GM10847 (cell line): ENCODE data around the gene FADS2.

Source experiments
- POLR2A ChIP-seq: IDR thresholded peaks from 2 replicates; pipeline ENCODE4 v1.6.1; 2011; ENCODE audit not compliant: insufficient read length; ENCODE audit errors: extremely low read depth

FADS2 gene

DNA sequence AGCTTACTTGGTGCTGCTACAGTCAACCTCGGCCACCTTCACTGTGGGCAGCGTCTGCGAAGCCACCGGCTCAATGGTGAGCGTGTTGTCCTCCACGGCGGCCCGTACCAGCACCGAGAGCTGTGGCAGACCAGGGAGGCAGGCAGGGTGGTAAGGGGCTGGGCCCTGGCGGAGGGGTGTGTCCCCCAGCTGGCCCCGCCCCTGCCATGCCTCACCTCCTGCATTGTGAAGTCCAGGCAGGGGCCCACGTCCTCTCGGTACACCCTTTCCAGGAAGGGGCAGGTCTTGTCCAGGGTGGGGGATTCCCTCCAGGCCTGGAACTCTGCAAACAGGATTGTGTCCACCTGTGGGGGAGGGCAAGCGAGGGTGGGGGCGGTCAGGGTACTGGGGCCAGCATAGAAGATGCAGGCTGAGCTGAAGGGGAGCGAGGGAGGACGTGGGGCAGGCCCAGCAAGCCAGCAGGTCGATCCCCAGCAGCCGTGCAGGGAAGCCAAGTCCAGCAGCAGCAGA is 76.5 kb downstream of the FADS2 start:
- no peak for TF ChIP-seq POLR2A

DNA sequence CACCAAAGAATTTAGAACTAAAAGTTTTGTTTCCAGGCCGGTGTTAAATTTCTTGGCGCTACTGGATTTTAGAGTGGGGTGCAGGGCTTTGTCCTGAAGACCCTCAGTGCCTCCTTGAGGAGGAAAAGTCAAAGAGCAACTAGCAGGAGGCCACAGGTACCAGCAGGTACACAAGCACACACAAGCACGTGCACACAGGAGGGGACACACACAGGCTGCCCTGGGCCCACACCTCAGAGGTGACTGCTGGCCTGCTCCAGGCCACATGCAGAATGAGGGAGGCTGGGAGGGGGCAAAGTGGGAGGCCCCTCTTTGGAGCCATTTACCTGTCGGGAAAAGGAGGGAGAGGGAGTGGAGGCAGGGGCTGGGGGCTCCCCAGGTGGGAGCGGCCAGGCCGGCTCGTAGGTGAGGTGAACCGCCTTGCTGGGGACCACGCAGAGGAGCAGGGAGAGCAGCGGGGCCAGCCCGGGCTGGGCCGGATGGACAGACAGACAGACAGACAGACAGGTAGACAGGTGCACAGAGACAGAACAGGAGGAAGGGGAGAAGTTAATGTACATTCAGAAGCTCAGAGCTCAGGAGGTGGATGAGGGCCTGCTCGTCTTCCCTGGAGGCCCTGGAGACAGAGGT is 77.1 kb downstream of the FADS2 start:
- no peak for TF ChIP-seq POLR2A

DNA sequence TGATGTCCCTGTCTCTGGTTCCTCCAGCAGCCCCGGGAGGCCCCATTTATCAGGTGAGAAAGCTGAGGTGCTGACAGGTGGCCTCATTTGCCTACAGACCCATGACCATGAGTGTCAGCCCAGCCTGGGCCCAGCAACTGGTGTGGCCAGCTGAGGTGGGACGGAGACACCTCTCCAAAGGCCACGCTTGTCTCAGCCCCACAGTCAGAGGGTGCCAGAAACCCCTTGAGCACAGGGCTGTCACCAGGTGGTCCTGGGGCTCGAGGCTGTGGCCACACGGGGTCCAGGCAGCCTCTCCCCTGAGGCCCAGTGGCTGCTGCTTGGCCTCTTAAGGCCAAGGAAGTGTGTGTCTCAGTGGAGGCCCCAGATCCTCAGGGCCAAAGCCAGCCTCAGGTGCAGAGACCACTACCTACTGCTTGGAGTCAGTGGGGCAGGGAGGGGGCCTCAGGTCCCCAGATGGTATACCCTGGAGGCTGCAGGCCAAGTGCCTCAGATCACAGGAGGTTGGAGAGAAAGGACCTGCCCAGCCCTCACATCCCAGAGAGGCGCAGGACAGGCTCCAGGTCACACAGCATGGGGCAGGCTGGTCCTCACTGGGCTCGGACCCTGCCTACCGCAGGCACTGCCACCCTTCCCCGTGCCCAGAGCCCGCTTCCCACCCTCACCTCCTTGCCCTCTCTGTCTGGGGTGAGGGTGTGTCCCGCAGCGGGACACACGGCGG is 77.9 kb downstream of the FADS2 start:
- no peak for TF ChIP-seq POLR2A

DNA sequence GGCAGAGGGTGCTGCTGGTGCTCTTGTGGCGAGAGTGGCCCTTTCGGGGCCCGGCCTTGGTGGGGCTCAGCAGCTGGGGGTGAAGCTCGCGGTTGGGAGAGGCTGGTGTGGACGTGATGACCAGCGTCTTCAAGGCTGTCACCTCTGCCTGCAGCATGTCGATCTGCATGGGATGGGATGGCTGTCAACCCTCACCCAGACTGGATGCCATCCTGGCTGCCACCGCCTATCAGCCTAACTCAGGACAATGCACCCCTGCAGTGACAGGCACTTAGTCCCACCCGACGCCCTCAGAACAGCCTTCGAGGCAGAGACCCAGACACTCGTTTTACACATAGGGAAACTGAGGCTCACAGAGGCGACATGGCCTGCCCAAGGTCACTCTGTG is 78.4 kb downstream of the FADS2 start:
- no peak for TF ChIP-seq POLR2A

DNA sequence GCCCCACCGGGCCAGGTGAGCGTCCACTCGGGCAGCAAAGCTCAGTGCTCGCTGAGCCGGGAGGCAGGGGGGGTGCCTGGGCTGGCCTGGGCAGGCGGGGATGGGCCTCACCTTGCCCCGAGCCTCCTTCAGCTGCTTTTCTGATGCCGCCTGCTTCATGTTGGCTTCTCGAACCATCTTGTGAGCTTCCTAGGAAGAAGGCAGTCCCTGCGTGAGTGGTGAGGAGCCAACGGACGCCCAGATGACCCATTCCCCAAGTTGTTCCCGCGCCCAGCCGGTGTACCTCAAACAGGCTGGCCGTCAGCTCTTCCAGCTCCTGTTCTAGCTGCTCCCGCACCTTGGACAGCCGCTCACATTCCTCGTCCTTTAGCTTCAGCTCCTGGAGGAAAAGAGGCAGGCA is 79.2 kb downstream of the FADS2 start:
- no peak for TF ChIP-seq POLR2A

DNA sequence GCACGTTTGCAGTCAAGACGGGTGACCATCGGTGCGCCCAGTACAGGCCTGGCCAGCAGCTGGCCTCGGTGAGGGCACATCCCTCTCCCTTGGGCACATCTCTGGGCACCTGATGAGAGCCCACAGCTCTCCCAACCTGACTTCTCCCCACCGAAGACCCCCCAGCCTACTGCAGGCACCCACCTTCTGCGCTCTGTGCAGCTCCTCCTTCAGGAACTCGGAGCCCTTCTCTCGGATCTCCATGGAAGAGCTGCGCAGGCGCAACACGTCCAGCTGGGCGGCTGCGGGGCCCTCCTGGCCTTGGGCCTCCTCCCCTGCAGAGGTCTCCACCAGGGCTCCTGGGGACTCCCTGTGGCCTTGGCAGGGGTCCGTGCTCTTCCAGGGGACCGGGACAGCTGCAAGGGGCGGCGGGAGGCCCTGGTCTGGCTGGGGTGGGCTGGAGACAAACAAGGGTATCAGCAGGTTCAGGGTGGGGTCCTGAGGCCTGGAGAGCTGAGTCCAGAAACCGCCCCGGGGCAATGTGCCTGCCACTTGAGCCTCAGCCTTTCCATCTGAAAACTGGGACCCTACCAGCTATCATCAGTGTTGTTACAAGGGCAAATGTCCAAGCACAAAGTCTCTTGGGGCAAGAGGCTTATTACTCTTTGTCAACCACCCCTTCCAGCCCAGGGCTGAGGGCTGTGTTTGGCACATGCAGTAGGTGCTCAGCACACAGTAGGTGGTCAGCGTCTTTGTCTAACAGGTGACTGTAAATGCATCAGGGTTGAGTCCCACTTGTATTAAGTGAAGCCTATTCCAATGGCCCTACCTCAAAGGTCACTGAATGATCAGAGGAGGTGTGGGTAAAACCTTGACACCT is 80.0 kb downstream of the FADS2 start:
- no peak for TF ChIP-seq POLR2A

DNA sequence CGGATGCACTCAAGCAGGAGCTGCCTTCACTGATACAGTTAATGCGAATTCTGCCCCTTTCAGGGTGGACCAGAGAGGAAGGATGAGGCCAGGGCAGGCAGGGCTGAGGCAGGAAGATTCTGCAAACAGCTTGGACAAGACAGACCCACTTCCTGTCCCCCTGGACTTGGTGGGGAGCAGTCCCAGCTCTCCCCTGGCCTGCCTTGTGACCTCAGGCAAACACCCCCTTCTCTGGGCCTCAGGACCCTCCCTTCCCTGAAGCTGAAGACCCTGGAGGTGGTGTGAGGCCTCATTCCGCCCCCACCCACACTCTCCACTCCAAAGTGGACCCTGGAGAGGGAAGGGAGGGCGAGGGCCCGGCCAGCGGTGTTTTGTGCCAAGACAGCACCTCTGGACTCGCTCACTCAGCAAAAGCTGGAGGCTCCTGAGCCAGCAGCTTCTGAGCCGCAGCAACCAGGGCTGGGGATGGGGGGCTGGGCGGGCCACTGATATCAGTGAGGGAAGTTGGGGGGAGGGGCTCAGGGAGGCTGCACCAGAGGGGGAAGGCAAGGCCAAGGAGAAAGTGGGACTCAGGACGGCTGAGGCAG is 80.7 kb downstream of the FADS2 start:
- TF ChIP-seq POLR2A: no peak

DNA sequence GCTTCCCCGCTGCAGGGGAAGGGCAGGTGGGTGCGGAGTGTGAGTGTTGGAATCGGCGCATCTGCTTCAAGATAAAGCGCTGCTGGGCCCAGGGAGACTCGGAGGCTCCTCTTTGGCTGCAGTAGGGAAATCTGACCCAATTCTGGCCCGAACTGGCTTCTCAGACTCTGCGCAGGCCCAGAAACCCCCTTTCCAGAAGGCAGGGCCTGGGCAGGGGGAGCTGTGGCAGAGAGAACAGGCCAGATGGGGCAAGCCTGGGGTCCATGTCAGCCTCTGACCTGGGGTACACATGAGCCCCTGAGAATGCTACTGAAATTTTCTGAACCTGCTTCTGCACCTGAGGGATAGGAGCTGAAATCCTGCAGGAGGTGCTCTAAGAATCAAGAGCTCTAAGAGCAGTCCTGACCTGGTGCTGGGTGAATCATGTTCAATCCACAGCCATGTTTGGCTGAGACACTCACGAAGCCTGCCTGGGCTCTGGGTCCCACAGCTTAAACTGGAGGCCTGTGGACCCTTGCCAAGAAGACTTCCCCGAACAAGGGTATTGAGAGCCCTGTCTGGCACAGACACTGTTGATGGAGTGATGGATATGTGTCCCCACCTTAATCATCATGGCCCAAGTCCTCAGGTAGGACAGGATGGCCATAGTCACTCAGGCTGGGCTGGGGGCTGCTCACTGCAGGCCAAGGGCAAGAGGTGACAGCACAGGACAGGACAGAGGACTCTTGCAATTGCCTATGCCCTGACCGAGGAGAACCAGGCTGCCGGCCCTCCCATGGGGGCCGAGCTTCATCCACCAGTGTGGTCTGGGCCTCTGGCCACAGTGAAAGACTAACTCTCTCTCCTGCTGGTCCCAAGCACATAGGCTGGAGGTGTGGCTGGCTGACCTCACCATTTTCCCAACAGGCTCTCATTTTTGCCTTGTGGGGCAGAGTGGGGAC is 82.4 kb downstream of the FADS2 start:
- TF ChIP-seq POLR2A: no peak

DNA sequence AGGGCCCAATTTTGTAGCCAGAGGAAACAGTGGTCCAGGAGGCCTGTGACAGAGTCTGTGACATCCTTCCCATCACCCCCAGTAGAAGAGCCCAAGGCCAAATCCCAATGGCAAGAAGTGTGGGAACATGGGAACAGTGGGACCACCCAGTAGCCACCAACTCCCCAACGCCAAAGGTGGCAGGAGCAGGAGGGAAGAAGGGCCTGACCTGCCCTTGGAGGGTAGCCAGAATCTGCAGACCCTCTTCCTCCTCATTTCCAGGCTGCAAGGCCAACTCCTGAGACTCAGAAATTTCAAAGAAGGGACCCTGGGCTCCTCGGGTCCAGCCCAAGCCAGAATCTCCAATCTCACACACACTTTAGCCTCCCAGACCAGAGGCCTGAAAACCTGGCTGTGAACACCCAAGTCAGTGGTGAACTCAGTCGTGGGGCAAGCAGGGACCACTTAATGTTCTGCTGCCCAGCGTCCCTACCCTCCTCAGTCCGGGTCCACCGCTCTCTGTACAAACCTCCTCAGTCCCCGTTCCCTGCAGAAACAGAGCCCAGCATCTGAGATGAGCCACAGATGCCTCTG is 83.1 kb downstream of the FADS2 start:
- no peak for TF ChIP-seq POLR2A

DNA sequence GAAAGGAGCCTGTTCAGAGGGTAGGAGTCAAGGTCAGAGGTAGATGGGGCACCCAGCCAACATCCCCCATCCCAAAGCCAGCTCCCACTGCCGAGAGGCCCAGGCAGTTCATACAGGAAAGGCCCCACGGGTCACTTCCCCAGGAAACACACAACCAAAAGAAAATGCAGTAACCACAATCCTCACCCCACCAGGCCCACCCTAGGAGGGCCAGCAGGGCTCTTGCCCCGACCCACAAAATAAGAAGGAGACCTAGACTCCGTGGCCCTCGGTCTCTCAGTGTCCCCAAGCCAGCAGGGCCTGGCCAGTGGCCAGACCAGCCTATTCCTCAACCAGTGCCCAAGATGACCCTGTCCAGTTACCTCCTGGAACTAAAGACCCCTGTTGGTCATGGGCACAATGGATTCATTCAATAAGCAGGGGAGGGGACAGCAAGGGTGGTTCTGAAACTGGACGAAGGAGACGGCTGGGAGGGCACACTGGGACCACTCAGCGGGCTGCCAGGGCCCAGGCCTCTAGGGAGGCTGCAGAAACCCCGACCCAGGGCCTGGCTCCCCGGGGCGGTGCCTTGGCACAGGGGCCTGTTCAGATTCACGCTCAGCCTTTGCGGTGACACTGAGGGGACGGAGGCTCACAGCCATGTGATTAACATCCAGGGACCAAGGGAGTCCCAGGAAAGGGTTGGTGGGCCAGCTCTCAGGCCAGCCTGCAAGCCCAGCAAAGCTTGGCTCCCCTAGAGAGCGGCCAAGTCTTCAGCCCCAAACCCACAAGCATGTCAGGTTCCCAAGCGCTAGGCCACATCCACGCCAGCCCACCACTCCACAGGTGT is 83.8 kb downstream of the FADS2 start:
- no peak for TF ChIP-seq POLR2A

DNA sequence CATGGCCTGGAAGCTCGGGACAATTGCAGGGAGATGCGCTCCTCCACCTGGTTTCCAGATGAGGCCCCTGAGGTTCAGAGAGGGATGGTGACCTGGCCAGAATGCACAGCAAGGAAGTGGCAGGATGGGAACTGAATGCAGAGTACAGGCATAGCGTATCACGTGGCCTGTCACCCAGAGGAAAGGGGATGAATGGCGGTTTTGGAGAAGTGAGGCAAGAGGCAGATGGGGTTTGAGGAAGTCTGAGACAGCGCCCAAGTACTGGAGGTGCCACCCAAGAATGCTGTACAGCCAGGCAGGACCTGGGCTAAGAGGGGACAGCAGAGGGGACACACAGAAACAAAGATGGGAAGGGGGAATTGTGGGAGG is 84.4 kb downstream of the FADS2 start:
- TF ChIP-seq POLR2A: no peak

DNA sequence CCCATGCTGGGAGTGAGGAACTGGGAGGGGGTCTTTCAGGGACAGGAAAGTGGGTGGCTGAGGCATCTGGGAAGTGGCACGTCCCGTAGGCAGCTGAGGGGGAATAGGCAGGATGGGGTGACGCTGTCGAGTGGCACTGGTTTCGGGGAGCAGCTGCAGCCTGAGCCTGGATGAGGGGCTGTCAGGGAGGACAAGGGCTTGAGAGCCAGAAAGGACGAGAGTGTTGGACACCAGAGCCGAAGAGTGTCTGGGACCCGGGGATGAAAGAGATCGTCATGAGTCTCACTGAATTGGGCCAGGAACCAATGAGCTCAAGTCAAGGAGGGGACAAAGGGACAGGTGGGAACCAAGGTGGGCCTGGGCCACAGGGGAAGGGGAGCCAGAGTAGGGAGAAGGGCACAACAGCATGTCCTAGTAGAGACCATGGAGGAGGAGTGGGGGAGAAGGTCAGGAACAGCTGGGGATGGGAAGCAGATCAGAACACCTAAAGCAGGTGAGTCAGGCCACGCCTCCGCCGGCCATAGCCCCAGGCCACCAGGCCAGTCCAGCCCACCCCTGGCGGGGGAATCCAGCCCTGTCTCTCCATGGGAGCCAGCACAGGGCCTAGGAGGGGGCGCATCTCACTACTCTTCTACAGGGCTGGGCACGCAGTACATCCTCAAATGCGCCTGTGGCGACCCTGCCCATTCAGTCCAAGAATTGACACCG is 85.0 kb downstream of the FADS2 start:
- no peak for TF ChIP-seq POLR2A
